SJCRH30 (cell line): ENCODE data around the gene ISG15. TPM values are rescaled to one million over a fixed set of nuclear protein-coding genes. Genes with fewer than 3 reads are reported as not detected.

Source experiments
- DNase-seq, 2 experiments: peaks; one replicate each; pipeline ENCODE4 v3.0.0-alpha.2; 2015 to 2020
- H3K27ac ChIP-seq: fragments of 250-450 bp; sonication (Bioruptor Pico); 2 replicates; pipeline ENCODE4 v1.5.1; 2020; ENCODE audit warnings: mild to moderate bottlenecking, moderate library complexity
- H3K27me3 ChIP-seq: fragments of 250-450 bp; sonication (Bioruptor Pico); 2 replicates; pipeline ENCODE4 v1.5.1; 2020; ENCODE audit warnings: mild to moderate bottlenecking, moderate library complexity
- H3K36me3 ChIP-seq: fragments of 250-450 bp; sonication (Bioruptor Pico); 2 replicates; pipeline ENCODE4 v1.5.1; 2020; ENCODE audit warnings: mild to moderate bottlenecking, moderate library complexity
- H3K4me1 ChIP-seq: fragments of 250-450 bp; sonication (Bioruptor Pico); 2 replicates; pipeline ENCODE4 v1.5.1; 2020; ENCODE audit warnings: mild to moderate bottlenecking, moderate library complexity
- H3K4me3 ChIP-seq: fragments of 250-450 bp; sonication (Bioruptor Pico); 2 replicates; pipeline ENCODE4 v1.5.1; 2020; ENCODE audit warnings: mild to moderate bottlenecking, moderate library complexity
- H3K9me3 ChIP-seq: fragments of 250-450 bp; sonication (Bioruptor Pico); replicated peaks from 2 replicates; pipeline ENCODE4 v1.5.1; 2020; ENCODE audit warnings: mild to moderate bottlenecking, moderate library complexity
- total RNA-seq: library from RNA; depleted of rRNA; stranded (reverse); fragments of >200 nt; shearing (Covaris generic); gene quantifications from 2 replicates; pipeline ENCODE4 v1.2.3, GENCODE V29; 2014; rRNA removed

Gene ISG15
- 5.1 and 12.6 TPM in 2 replicates for total RNA-seq

DNA sequence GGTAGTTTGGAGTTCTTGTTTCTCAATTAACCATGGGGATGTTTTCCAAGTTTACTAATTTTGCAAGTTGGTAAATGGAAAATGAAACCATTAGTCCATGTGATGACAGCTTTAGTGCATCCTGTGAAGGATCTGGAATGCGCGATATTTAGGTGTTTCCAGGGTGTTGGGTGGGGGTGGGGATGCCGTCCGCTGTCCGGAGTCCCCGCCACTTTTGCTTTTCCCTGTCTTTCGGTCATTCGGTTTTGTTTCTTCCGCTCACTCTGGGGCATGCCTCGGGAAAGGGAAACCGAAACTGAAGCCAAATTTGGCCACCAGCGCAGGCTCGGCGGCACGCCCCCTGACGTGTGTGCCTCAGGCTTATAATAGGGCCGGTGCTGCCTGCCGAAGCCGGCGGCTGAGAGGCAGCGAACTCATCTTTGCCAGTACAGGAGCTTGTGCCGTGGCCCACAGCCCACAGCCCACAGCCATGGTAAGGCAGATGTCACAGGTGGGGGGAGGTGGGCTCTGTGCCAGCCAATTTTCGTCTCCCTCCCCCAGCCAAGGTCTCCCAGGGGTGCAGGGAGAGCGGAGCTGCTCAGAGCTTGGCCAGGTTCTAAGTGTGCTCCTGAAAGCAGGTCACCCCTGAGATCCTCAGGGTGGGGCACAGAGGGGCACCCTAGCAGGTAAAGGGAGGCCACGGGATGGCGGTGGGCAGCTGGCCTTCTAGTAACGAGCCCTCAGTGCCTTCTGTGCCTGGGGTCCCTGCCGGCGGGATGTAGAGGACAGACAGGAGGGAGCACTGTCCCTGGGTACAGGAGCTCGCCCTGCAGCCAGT lies at the start of gene ISG15:
Gene ISG15 (plus strand): TSS at position 393 of the 817 bp plus-strand sequence. CDS start 77 bp downstream, at position 470.
- peak; percentile 77 to 83 for DNase-seq
- no peaks in the 10 kb centered on the region for H3K27me3 ChIP-seq
- peak within 1 kb of the TSS; percentile 58 for H3K4me3 ChIP-seq
- H3K9me3 ChIP-seq: no peaks in the 10 kb centered on the region
- no peak within 1 kb of the TSS for H3K27ac ChIP-seq
- no peaks in the 10 kb centered on the region for H3K36me3 ChIP-seq
- peaks cover 5% of the 10 kb centered on the region; the same call in 1 of the 2 replicates for H3K4me1 ChIP-seq

- no peak for DNase-seq
- H3K27me3 ChIP-seq: no peaks in the 10 kb centered on the region
- no peaks in the 10 kb centered on the region for H3K9me3 ChIP-seq
- H3K36me3 ChIP-seq: no peaks in the 10 kb centered on the region
- no peaks in the 10 kb centered on the region for H3K4me1 ChIP-seq
- H3K27ac ChIP-seq: no peak overlapping the region
- no peak overlapping the region for H3K4me3 ChIP-seq
These were observed 49.4 kb upstream of the ISG15 start for GRCh38 chr1:963746-964525.

DNA sequence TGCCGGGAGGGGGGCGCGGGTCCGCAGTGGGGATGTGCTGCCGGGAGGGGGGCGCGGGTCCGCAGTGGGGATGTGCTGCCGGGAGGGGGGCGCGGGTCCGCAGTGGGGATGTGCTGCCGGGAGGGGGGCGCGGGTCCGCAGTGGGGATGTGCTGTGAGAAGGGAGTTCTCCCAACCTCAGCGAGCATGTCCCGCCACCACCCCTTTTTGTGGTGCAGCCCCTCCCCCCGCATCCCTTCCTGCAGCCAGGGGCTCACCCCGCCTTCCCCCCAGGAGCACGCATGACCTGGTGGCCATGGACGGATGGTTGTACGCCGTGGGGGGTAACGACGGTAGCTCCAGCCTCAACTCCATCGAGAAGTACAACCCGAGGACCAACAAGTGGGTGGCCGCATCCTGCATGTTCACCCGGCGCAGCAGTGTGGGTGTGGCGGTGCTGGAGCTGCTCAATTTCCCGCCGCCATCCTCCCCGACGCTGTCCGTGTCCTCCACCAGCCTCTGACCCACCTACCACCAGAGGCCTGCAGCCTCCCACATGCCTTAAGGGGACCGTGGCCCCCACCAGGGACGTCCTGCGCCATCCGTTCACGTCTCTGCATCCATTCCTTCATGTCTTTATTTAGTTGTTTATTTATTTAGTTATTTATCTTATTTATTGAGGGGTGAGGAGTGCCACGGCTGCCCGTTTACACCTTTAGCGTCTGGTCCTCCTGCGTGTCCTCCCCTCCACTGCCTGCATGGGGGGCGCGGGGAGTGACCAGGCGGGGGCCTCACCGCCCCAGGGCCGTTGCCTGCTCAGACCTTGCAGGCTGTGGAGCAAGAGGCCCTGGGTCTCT lies 48.4 kb upstream of the ISG15 start:
- H3K4me1 ChIP-seq: no peaks in the 10 kb centered on the region
- no peak overlapping the region for H3K4me3 ChIP-seq
- no peak for DNase-seq
- H3K27ac ChIP-seq: no peak overlapping the region
- no peaks in the 10 kb centered on the region for H3K27me3 ChIP-seq
- no peaks in the 10 kb centered on the region for H3K36me3 ChIP-seq
- no peaks in the 10 kb centered on the region for H3K9me3 ChIP-seq

- Histone ChIP-seq H3K4me1 (no peaks in the 10 kb centered on the region), H3K9me3 (no peaks in the 10 kb centered on the region), H3K36me3 (no peaks in the 10 kb centered on the region), H3K4me3 (no peak overlapping the region), H3K27ac (no peak overlapping the region), H3K27me3 (no peaks in the 10 kb centered on the region)
- no peak for DNase-seq
These were observed 47.7 kb upstream of the ISG15 start for GRCh38 chr1:965526-966134.

DNA sequence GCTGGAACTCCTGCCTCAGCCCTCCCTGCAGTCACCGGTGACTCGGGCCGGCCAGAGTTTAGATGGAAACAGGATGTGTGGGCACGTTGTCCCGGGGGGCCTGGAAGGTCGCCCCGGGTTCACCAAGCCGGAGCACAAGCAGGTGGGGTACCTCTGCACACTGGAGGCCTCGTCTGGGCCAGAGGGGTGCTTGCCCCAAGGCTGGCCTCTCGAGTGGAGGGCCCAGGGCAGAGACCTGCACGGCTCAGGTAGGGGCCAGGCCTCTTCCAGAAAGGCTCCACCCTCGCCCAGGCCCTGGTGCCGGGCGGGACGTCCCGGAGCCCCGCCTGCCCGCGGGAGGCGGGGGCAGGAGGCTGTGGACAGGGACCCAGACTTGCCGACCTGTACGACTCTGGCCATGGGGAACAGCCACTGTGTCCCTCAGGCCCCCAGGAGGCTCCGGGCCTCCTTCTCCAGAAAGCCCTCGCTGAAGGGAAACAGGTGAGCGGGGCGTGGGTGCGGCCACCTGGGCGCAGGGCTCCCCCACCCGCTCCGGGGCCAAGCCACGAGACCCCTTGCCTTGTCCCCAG lies 47.1 kb upstream of the ISG15 start, which contains the start of gene PLEKHN1:
Gene PLEKHN1 (plus strand): TSS at position 348 of the 569 bp plus-strand sequence. CDS start 50 bp downstream, at position 398.
- no peak for DNase-seq
- no peaks in the 10 kb centered on the region for H3K9me3 ChIP-seq
- no peak within 1 kb of the TSS for H3K27ac ChIP-seq
- H3K4me1 ChIP-seq: no peaks in the 10 kb centered on the region
- no peaks in the 10 kb centered on the region for H3K36me3 ChIP-seq
- H3K27me3 ChIP-seq: no peaks in the 10 kb centered on the region
- peak within 1 kb of the TSS; percentile 48 for H3K4me3 ChIP-seq

DNA sequence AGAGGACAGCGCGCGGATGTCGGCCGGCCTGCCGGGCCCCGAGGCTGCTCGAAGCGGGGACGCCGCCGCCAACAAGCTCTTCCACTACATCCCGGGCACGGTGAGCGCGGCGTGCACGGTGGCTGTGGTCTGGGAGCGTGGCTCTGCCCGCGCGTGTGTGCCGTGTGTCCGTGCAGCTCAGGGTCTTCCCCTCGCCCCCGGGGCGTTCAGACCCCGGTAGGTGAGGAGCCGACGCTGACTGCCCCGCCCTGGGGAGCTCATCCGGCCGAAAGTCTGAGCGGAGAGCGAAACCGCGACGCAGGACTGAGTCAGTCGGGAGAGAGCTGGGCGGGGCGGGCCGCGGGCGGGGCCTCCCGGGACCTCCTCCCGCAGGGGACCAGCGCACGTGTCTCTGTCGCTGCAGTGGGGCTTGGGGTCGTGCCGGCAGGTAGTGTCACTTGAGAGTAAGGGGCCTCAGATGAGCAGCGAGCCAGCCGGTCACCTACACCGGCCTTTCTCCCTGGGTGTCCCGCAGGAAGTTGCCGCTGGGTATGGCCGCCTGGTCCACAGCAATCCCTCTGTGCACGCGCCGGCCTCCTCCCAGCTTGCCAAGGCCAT lies 46.5 kb upstream of the ISG15 start:
- Histone ChIP-seq H3K4me1 (no peaks in the 10 kb centered on the region), H3K36me3 (no peaks in the 10 kb centered on the region), H3K9me3 (no peaks in the 10 kb centered on the region), H3K27ac (no peak overlapping the region), H3K27me3 (no peaks in the 10 kb centered on the region), H3K4me3 (peak overlapping the region; percentile 48)
- peak; percentile 38 to 39 for DNase-seq

GRCh38 chr1:967466-968343 lies 45.6 kb upstream of the ISG15 start:
- H3K4me3 ChIP-seq: no peak overlapping the region

GRCh38 chr1:969260-969855 lies 43.9 kb upstream of the ISG15 start:
- Histone ChIP-seq H3K27ac (no peak overlapping the region), H3K9me3 (no peaks in the 10 kb centered on the region), H3K36me3 (no peaks in the 10 kb centered on the region), H3K4me3 (no peak overlapping the region), H3K27me3 (no peaks in the 10 kb centered on the region), H3K4me1 (no peaks in the 10 kb centered on the region)
- DNase-seq: no peak

More at GRCh38 chr1:967466-968343, 45.6 kb upstream of the ISG15 start:
- H3K4me1 ChIP-seq: no peaks in the 10 kb centered on the region
- H3K27ac ChIP-seq: no peak overlapping the region
- H3K9me3 ChIP-seq: no peaks in the 10 kb centered on the region
- no peak for DNase-seq
- H3K27me3 ChIP-seq: no peaks in the 10 kb centered on the region
- H3K36me3 ChIP-seq: no peaks in the 10 kb centered on the region

GRCh38 chr1:970242-970972 lies 42.9 kb upstream of the ISG15 start:
- Histone ChIP-seq H3K4me1 (no peaks in the 10 kb centered on the region), H3K27me3 (peaks cover 3% of the 10 kb centered on the region; the same call in 1 of the 2 replicates), H3K9me3 (no peaks in the 10 kb centered on the region), H3K27ac (no peak overlapping the region), H3K36me3 (no peaks in the 10 kb centered on the region), H3K4me3 (no peak overlapping the region)
- no peak for DNase-seq

DNA sequence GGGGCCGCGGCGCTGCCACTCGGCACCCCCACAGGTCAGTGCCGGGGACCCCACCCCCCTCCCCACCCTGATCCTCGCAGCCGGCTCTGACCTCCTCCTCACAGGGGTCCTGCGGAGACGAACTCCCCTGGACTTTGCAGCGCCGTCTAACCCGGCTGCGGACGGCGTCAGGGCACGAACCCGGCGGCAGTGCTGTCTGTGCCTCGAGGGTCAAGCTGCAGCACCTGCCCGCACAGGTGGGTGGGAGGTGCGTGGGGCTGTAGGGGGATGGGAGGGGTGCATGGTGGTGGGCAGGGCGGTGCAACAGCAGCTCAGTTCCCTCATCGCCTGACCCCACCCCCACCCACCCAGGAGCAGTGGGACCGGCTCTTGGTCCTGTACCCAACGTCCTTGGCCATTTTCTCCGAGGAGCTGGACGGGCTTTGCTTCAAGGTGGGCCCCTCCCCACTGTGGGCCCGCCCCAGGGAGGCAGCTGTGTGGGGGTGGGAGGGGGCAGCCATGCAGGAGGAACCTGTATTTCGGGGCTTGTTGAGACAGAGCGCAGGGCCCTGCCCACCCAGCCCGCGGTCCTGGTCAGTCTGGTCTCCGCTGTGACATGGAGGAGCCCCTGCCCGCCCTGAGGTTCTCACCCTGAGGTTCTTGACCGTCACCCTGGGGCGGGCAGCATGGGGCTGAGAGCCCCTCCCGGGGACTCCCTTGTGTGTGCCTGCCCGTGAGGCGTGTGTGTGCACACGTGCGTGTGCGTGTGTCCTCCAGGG lies 42.1 kb upstream of the ISG15 start:
- Histone ChIP-seq H3K4me3 (no peak overlapping the region), H3K4me1 (no peaks in the 10 kb centered on the region; the same call in 1 of the 2 replicates), H3K27ac (no peak overlapping the region), H3K27me3 (peaks cover 3% of the 10 kb centered on the region; the same call in 1 of the 2 replicates), H3K9me3 (no peaks in the 10 kb centered on the region), H3K36me3 (no peaks in the 10 kb centered on the region)
- DNase-seq: no peak

GRCh38 chr1:971751-972506 lies 41.4 kb upstream of the ISG15 start:
- Histone ChIP-seq H3K4me1 (peaks cover 2% of the 10 kb centered on the region; the same call in 1 of the 2 replicates), H3K9me3 (no peaks in the 10 kb centered on the region), H3K4me3 (no peak overlapping the region), H3K36me3 (no peaks in the 10 kb centered on the region), H3K27ac (no peak overlapping the region), H3K27me3 (peaks cover 3% of the 10 kb centered on the region; the same call in 1 of the 2 replicates)
- DNase-seq: no peak
